ENCODE results near the gene TTC3.
A peak's percentile ranks its signal among the peaks of the same experiment; 100 is the strongest.

The TTC3 gene

DNA sequence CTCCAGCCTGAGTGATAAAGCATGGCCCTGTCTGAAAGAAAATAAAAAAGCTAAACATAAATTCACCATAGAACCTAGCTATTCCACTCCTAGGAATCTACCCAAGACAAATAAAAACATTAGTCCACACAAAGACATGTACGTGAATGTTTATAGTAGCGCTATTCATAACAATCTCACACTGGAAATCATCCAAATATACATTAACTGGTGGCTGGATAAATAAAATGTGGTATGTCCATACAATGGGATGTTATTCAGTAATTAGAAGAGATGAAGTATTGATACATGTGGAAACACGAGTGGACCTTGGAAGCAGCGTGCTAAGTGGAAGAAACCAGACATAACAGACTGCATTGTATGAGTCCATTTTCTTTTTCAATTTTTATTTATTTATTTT, 36.9 kb upstream of the TTC3 start:
- H3K4me3 ChIP-seq (ENCODE audit: low read depth, low read length) = no peak overlapping the region
- TF ChIP-seq, protein P1, sequence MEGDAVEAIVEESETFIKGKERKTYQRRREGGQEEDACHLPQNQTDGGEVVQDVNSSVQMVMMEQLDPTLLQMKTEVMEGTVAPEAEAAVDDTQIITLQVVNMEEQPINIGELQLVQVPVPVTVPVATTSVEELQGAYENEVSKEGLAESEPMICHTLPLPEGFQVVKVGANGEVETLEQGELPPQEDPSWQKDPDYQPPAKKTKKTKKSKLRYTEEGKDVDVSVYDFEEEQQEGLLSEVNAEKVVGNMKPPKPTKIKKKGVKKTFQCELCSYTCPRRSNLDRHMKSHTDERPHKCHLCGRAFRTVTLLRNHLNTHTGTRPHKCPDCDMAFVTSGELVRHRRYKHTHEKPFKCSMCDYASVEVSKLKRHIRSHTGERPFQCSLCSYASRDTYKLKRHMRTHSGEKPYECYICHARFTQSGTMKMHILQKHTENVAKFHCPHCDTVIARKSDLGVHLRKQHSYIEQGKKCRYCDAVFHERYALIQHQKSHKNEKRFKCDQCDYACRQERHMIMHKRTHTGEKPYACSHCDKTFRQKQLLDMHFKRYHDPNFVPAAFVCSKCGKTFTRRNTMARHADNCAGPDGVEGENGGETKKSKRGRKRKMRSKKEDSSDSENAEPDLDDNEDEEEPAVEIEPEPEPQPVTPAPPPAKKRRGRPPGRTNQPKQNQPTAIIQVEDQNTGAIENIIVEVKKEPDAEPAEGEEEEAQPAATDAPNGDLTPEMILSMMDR (IDR thresholded peaks at IDR 0.05; ENCODE audit: insufficient read depth, low read depth, low read length, missing control alignments) = no peak
- no peak for DNase-seq (ENCODE audit: low read depth)

DNA sequence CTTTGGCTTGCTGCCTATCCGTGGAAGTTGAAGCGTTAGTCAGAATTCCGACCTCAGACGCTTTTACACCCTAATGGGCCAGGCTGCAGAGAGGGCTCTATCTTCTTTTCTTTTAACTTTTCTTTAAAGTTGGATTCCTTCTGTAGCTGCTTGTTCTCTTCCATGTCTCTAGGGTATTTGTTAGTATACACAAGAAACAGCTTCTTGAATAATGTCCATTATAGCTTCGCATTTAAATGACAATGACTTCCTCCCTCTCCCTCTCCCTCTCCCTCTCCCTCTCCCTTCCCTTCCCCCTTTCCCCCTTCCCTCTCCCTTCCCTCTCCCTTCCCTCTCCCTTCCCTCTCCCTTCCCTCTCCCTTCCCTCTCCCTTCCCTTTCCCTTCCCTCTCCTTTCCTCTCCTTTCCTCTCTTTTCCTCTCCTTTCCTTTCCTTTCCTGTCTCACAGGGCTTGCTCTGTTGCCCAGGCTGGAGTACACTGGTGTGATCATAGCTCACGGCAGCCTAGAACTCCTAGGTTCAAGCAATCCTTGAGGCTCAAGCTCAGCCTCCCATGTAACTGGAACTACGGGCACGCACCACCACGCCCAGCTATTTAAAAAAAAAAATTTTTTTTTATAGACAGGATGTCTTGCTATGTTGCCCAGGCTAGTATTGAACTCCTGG, 33.5 kb upstream of the TTC3 start:
- TF ChIP-seq, protein P1 (IDR thresholded peaks at IDR 0.05; ENCODE audit: insufficient read depth, low read depth, low read length, missing control alignments) = no peak
- DNase-seq (ENCODE audit: low read depth) = no peak
- H3K4me3 ChIP-seq (ENCODE audit: low read depth, low read length) = no peak overlapping the region

DNA sequence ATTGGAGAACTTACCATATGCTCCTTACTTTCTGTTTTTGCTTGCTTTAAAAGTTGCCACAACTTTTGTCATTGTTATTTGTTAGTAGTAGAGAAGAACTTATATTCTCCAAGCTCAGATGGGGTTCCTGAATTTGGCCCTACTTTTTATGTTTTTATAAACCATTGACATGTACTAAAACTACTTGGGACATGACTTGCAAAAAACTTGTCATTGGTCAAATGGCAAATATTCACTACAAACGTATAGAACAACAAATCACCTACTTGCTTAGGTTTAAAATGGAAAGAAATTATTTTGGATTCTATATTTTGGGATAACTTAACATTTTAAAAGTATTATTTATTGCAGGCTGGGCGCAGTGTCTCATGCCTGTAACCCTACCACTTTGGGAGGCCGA, 32.8 kb upstream of the TTC3 start:
- TF ChIP-seq, protein P1 (IDR thresholded peaks at IDR 0.05; ENCODE audit: insufficient read depth, low read depth, low read length, missing control alignments) = no peak
- no peak overlapping the region for H3K4me3 ChIP-seq (ENCODE audit: low read depth, low read length)
- no peak for DNase-seq (ENCODE audit: low read depth)

DNA sequence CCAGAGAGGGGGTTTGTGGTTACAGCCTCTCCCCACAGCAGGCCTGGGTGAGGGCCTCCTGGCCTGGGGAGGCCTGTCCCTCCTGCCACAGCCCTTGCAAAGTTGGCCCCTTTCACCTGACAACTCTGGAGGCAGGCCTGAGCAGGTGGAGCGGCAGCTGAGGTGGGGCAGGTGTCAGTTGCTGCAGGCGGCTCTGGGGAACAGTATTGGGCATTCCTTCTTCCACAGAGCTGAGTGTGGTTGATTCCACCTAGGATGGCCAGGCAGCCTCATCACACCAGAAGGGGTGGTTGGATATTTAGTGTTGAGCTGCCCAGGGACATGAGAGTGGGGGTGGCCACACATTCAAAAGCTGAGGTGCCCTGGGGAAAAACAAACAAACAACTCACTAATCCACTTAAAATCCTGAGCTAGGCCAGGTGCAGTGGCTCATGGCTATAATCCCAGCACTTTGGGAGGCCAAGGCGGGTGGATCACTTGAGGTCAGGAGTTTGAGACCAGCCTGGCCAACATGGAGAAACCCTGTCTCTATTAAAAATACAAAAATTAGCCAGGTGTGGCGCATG, 31.3 kb upstream of the TTC3 start:
- H3K4me3 ChIP-seq (ENCODE audit: low read depth, low read length) = no peak overlapping the region
- TF ChIP-seq, protein P1 (IDR thresholded peaks at IDR 0.05; ENCODE audit: insufficient read depth, low read depth, low read length, missing control alignments) = no peak
- no peak for DNase-seq (ENCODE audit: low read depth)

DNA sequence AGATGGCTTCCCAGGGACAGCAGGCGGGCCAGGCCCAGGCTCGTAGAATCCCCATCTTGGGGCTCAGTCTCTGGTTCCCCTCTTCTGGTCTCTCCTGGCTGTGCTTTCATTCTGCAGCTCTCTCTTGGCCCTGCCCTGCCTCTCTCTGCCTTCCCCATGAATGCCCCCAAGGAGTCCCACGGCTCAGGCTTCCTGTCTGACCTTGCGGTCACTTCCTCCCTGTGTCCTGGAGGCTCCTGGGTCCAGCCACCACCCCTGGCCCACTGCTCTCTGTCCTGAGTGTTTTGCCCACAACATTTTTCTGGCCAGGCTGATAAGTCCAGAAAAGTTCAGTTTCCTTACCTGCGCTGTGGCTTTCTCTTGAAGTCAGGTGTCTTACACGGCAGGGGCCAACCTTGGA, 29.2 kb upstream of the TTC3 start:
- TF ChIP-seq, protein P1 (IDR thresholded peaks at IDR 0.05; ENCODE audit: insufficient read depth, low read depth, low read length, missing control alignments) = no peak
- H3K4me3 ChIP-seq (ENCODE audit: low read depth, low read length) = no peak overlapping the region
- DNase-seq (ENCODE audit: low read depth) = no peak

DNA sequence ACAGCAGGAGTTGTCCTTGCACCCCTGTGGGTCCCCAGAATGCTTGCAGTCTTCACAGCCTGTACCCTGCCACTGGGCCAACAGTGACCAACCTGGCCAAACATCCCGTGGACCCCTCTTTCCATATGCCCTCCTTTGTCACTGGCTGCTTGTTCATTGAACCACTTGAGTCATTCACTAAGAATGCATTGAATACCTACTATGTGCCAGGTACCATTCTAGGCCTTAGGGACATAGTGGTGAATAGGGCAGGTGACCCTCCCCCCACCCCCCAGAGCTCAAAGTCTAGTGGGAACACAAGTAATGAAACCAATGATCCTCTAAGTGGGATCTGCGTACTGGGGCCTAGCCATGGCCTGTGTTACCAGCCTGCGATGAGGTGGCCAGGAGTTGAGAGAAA, 28.4 kb upstream of the TTC3 start:
- no peak overlapping the region for H3K4me3 ChIP-seq (ENCODE audit: low read depth, low read length)
- no peak for DNase-seq (ENCODE audit: low read depth)
- TF ChIP-seq, protein P1 (IDR thresholded peaks at IDR 0.05; ENCODE audit: insufficient read depth, low read depth, low read length, missing control alignments) = no peak

DNA sequence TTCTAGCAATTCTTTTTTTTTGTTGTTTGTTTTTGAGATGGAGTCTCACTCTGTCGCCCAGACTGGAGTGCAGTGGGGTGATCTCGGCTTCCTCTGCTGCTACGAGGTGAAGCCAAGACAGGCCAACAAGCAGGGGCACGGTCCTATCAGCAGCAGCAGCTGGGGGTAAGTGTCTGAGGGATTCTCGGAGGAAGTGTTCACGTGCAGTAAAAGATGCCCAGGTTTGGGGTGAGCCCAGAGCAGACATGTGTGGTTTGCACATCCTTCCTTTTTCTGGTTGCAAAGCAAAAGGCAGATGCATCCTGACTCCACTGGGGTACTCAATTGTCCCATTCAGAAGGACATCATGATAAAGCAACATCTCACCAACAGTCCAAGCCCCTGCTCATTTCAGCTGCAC, 27.9 kb upstream of the TTC3 start:
- H3K4me3 ChIP-seq (ENCODE audit: low read depth, low read length) = no peak overlapping the region
- TF ChIP-seq, protein P1 (IDR thresholded peaks at IDR 0.05; ENCODE audit: insufficient read depth, low read depth, low read length, missing control alignments) = no peak
- DNase-seq (ENCODE audit: low read depth) = peak; percentile 34

All from GM12865 (cell line).